GM12878 (cell line): Measurements from ENCODE around the gene FXYD7. TPM values are rescaled to one million over a fixed set of nuclear protein-coding genes. Genes with fewer than 3 reads are reported as not detected.

Source experiments
- ATAC-seq: fragments of 200-7000 bp; cut with Tn5 transposase; 3 replicates; pipeline ENCODE4 v1.9.1; 2020; ENCODE audit warnings: mild to moderate bottlenecking, moderate library complexity
- BruUV-seq: library from RNA; stranded (reverse); fragments of 400-500 nt; replicated peaks from 2 replicates; lab custom pipeline; 2021; lab: Mats Ljungman, UMichigan
- CTCF ChIA-PET: fragments of 300-600 bp; sonication (Branson Sonifier 250); formaldehyde crosslinking; extraction: SDS; loops from one replicate; lab custom pipeline; 2021; ENCODE audit warnings: inconsistent platforms; lab: Yijun Ruan, JAX
- POLR2A ChIA-PET: fragments of 350-600 bp; formaldehyde crosslinking; extraction: SDS; loops from one replicate; lab custom pipeline; 2021; ENCODE audit warnings: inconsistent platforms; lab: Charles Lee
- RAD21 ChIA-PET: fragments of 300-600 bp; sonication (Branson Sonifier 250); formaldehyde crosslinking; loops from one replicate; lab custom pipeline; 2023; ENCODE audit warnings: antibody characterized with exemption; ENCODE audit not compliant: unreplicated experiment; lab: Charles Lee
- SMC1A ChIA-PET: fragments of 300-600 bp; sonication (Branson Sonifier 250); formaldehyde crosslinking; loops from one replicate; lab custom pipeline; 2023; ENCODE audit not compliant: unreplicated experiment, uncharacterized antibody; lab: Charles Lee
- DNase-seq: peaks from one replicate; pipeline ENCODE4 v3.0.0-alpha.2; 2011; ENCODE audit warnings: low read depth, low spot score
- FAIRE-seq: peaks from 3 replicates; lab custom pipeline; 2011; peaks lifted over from hg19 to GRCh38; lab: Jason Lieb, UNC
- H2AFZ ChIP-seq: 2 replicates; pipeline ENCODE4 v1.6.0; 2011; ENCODE audit warnings: low read depth, low read length, control low read depth; ENCODE audit not compliant: control insufficient read depth
- H3K27ac ChIP-seq: 2 replicates; pipeline ENCODE4 v1.5.1; 2011; ENCODE audit warnings: control low read depth; ENCODE audit not compliant: control insufficient read depth, insufficient read depth
- H3K27me3 ChIP-seq, 2 experiments: replicated peaks in 1 of 2; 2 replicates each; pipeline versions ENCODE4 v1.6.0 to v1.6.1; 2011; ENCODE audit warnings: low read length in 1 of 2; ENCODE audit not compliant: control insufficient read depth in 2 of 2, insufficient read depth in 2 of 2
- H3K36me3 ChIP-seq, 2 experiments: 2 replicates each; pipeline ENCODE4 v1.5.1; 2011; ENCODE audit warnings: low read length in 1 of 2; ENCODE audit not compliant: control insufficient read depth in 2 of 2, insufficient read depth in 2 of 2
- H3K4me1 ChIP-seq: 2 replicates; pipeline ENCODE4 v1.6.1; 2011; ENCODE audit warnings: mild to moderate bottlenecking, low read length, moderate library complexity, mixed read lengths; ENCODE audit not compliant: control insufficient read depth, insufficient read depth
- H3K4me2 ChIP-seq: 2 replicates; pipeline ENCODE4 v1.6.0; 2011; ENCODE audit warnings: control low read depth; ENCODE audit not compliant: control insufficient read depth, insufficient read depth
- H3K4me3 ChIP-seq: fragments of 200-600 bp; sonication (generic); 2 replicates; pipeline ENCODE4 v1.5.1; 2016
- H3K79me2 ChIP-seq: 2 replicates; pipeline ENCODE4 v1.6.0; 2011; ENCODE audit warnings: low read length; ENCODE audit not compliant: control insufficient read depth, insufficient read depth
- H3K9ac ChIP-seq: 2 replicates; pipeline ENCODE4 v1.8.0; 2011; ENCODE audit warnings: low read length, control low read depth, mixed read lengths; ENCODE audit not compliant: control insufficient read depth, insufficient read depth
- H3K9me3 ChIP-seq: replicated peaks from 3 replicates; pipeline ENCODE4 v1.5.1; 2011; ENCODE audit warnings: mild to moderate bottlenecking, low read length; ENCODE audit not compliant: control insufficient read depth, insufficient read depth
- H4K20me1 ChIP-seq: 2 replicates; pipeline ENCODE4 v1.6.0; 2011; ENCODE audit not compliant: control insufficient read depth, insufficient read depth
- CBX3 ChIP-seq: fragments of 200-600 bp; sonication (generic); IDR thresholded peaks from 2 replicates; pipeline ENCODE4 v1.6.1; 2016; ENCODE audit warnings: low read depth, borderline replicate concordance
- CBX5 ChIP-seq: sonication (generic); IDR thresholded peaks from 2 replicates; pipeline ENCODE4 v1.6.1; 2016; ENCODE audit warnings: low read depth, moderate library complexity, mild to moderate bottlenecking, inconsistent platforms
- CREB1 ChIP-seq: IDR thresholded peaks from 2 replicates; pipeline ENCODE4 v1.6.1; 2012; ENCODE audit warnings: low read depth, mild to moderate bottlenecking, inconsistent platforms
- ELK1 ChIP-seq: IDR thresholded peaks from 2 replicates; pipeline ENCODE4 v1.6.1; 2012; ENCODE audit warnings: low read depth, low read length, improper control_type of control experiment
- EZH2 ChIP-seq: IDR thresholded peaks from 2 replicates; pipeline ENCODE4 v1.6.1; 2012; ENCODE audit warnings: low read depth, mild to moderate bottlenecking, control low read depth, inconsistent platforms, low read length, borderline replicate concordance; ENCODE audit not compliant: control insufficient read depth
- MTA2 ChIP-seq: fragments of 450-650 bp; IDR thresholded peaks from 2 replicates; pipeline ENCODE4 v1.6.1; 2016; ENCODE audit warnings: low read depth, mild to moderate bottlenecking, moderate library complexity
- NKRF ChIP-seq: fragments of 450-650 bp; conservative IDR thresholded peaks from 2 replicates; pipeline ENCODE4 v1.6.1; 2017; ENCODE audit warnings: mild to moderate bottlenecking, moderate library complexity
- PBX3 ChIP-seq: IDR thresholded peaks from 2 replicates; pipeline ENCODE4 v1.6.1; 2011; ENCODE audit warnings: mild to moderate bottlenecking, low read depth, low read length, moderate library complexity; ENCODE audit not compliant: insufficient replicate concordance
- RCOR1 ChIP-seq: conservative IDR thresholded peaks from 2 replicates; pipeline ENCODE4 v1.6.1; 2012; ENCODE audit warnings: low read depth, low read length, improper control_type of control experiment
- RELA ChIP-seq: fragments of 450-650 bp; IDR thresholded peaks from 2 replicates; pipeline ENCODE4 v1.8.0; 2014; ENCODE audit warnings: borderline replicate concordance; ENCODE audit not compliant: partially characterized antibody
- RUNX3 ChIP-seq: IDR thresholded peaks from 2 replicates; pipeline ENCODE4 v1.6.1; 2012; ENCODE audit warnings: low read length, inconsistent platforms
- SPI1 ChIP-seq: IDR thresholded peaks from 2 replicates; pipeline ENCODE4 v1.6.1; 2011; ENCODE audit warnings: low read depth, mild to moderate bottlenecking, low read length, moderate library complexity, borderline replicate concordance; ENCODE audit not compliant: insufficient read depth
- STAT3 ChIP-seq: IDR thresholded peaks from 2 replicates; pipeline ENCODE4 v1.6.1; 2011; ENCODE audit warnings: low read depth, low read length, improper control_type of control experiment
- TARDBP ChIP-seq: IDR thresholded peaks from 2 replicates; pipeline ENCODE4 v1.6.1; 2016; ENCODE audit warnings: borderline replicate concordance
- TCF12 ChIP-seq: IDR thresholded peaks from 2 replicates; pipeline ENCODE4 v1.6.1; 2011; ENCODE audit warnings: low read depth, mild to moderate bottlenecking, low read length
- ZNF384 ChIP-seq: IDR thresholded peaks from 2 replicates; pipeline ENCODE4 v1.6.1; 2012; ENCODE audit warnings: low read depth, mild to moderate bottlenecking, low read length, improper control_type of control experiment, borderline replicate concordance
- WGBS: methylation state at CpG from one replicate; pipeline ENCODE4 v1.1.6; 2016; ENCODE audit warnings: low lambda C conversion rate; ENCODE audit not compliant: insufficient replicate concordance, insufficient coverage; ENCODE audit errors: missing lambda C conversion rate; 5-methylcytosine and 5-hydroxymethylcytosine counted together
- in situ Hi-C: fragments of 300-500 bp; cut with MboI; formaldehyde crosslinking; loops from 9 replicates; pipeline ENCODE4 v1.14.3; 2018; ENCODE audit warnings: mixed read lengths
- intact Hi-C: fragments of 100-400 bp; cut with micrococcal nuclease; formaldehyde crosslinking; loops from one replicate; pipeline ENCODE4 v1.14.2; 2022; ENCODE audit not compliant: unreplicated experiment
- polyA plus RNA-seq, 11 experiments: library from polyadenylated mRNA; depleted of rRNA in 4 of 11; unstranded in 6 of 11; stranded (reverse) in 5 of 11; fragments of >200 nt; fragmentation: Nextera tagmentation in 4 of 11; fragmentation: Illumina TruSeq in 1 of 11; extraction: Ambion mirVana in 4 of 11; extraction: Trizol in 1 of 11; gene quantifications; 1 replicate in 1 of 11; 2 replicates in 10 of 11; pipeline versions ENCODE4 v1.2.1 to v1.2.3, GENCODE V29; 2011 to 2016; ENCODE audit warnings: inconsistent platforms in 2 of 11, missing spikeins in 2 of 11, low read depth in 1 of 11
- total RNA-seq, 4 experiments: library from RNA; depleted of rRNA in 3 of 4; stranded (reverse); fragments of >200 nt in 3 of 4; fragmentation: Illumina TruSeq in 1 of 4; extraction: Trizol in 1 of 4; gene quantifications; 2 replicates each; pipeline versions ENCODE4 v1.2.1 to v1.2.3, GENCODE V29; 2013 to 2021

Gene FXYD7
- total and polyA plus RNA-seq, 10 of the 15 experiments (the other 5 are each of a cell fraction or from before 2014, with no cell fraction given) = 0.07 to 0.28 (median 0.12) TPM; not detected in 7

GRCh38 chr19:35171730-35172129, 28.7 kb downstream of the FXYD7 start:
- H3K4me2 ChIP-seq = no peak overlapping the region
- POLR2A ChIA-PET = no interaction called here
- CTCF ChIA-PET = no interaction called here
- no peak overlapping the region for H3K4me3 ChIP-seq
- H3K27me3 ChIP-seq = no peaks in the 10 kb centered on the region
- intact Hi-C loops (no loop called here), in situ Hi-C loops (no loop called here)
- no TSS peak for BruUV-seq
- peaks cover 1% of the 10 kb centered on the region; the same call in 2 of the 3 replicates for H3K9me3 ChIP-seq
- TF ChIP-seq CREB1 (no peak), STAT3 (no peak), TARDBP (no peak), ZNF384 (no peak), RUNX3 (no peak), CBX5 (no peak), NKRF (no peak), MTA2 (no peak), TCF12 (no peak), SPI1 (no peak), ELK1 (no peak), RCOR1 (no peak), RELA (no peak), PBX3 (no peak), CBX3 (no peak), EZH2 (no peak)
- H4K20me1 ChIP-seq = no peaks in the 10 kb centered on the region
- H3K79me2 ChIP-seq = no peaks in the 10 kb centered on the region
- ATAC-seq = no peak
- H3K4me1 ChIP-seq = peaks cover 7% of the 10 kb centered on the region; the same call in 1 of the 2 replicates
- no peak for DNase-seq
- no peak overlapping the region for H3K9ac ChIP-seq
- H2AFZ ChIP-seq = no peak overlapping the region
- SMC1A ChIA-PET = interaction anchor here (0.6 to 0.7 kb wide), 2 partner anchors 40 to 69 kb away, joined by 3 to 4 read pairs; no protein-coding TSS in a partner anchor
- 67% methylated on average over 3 of the region's 3 CpGs for WGBS
- no peak for FAIRE-seq
- H3K27ac ChIP-seq = no peak overlapping the region
- RAD21 ChIA-PET = no interaction called here
- H3K36me3 ChIP-seq = peaks cover 5 to 9% of the 10 kb centered on the region in 2 experiments; a peak in 3 of 4 replicates
